Measurements from ENCODE around the gene RAB18. TPM values are rescaled to one million over a fixed set of nuclear protein-coding genes. Genes with fewer than 3 reads are reported as not detected.
"Not testable (repeated sequence)": the region's sequence is repeated elsewhere in the genome, so short reads cannot be mapped to it uniquely, and the experiment has no call there.

The RAB18 gene
- total RNA-seq, 3 donors from 2014 or later = 88.9 to 131 (median 98.9) TPM

DNA sequence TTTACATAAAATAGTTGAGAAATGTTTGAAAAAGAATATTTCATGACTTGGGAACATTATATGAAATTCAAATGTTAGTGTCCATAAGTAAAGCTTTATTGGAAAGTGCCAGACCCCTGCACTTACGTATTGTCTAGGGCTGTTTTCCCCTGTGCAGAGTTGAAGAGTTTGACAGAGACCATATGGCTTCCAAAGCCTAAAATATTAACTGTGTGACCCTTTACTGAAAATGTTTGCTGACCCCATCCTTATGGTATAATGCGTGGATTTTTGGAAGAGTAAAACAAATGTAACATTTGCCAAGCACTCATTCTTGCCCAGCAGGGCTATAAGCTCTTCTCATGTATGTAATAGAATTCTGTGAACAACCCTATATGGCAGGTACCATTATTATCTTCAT, 40.1 kb upstream of the RAB18 start:
- intact Hi-C loops (cut with DNase I, micrococcal nuclease) = no loop called here
- TF ChIP-seq, protein P1, sequence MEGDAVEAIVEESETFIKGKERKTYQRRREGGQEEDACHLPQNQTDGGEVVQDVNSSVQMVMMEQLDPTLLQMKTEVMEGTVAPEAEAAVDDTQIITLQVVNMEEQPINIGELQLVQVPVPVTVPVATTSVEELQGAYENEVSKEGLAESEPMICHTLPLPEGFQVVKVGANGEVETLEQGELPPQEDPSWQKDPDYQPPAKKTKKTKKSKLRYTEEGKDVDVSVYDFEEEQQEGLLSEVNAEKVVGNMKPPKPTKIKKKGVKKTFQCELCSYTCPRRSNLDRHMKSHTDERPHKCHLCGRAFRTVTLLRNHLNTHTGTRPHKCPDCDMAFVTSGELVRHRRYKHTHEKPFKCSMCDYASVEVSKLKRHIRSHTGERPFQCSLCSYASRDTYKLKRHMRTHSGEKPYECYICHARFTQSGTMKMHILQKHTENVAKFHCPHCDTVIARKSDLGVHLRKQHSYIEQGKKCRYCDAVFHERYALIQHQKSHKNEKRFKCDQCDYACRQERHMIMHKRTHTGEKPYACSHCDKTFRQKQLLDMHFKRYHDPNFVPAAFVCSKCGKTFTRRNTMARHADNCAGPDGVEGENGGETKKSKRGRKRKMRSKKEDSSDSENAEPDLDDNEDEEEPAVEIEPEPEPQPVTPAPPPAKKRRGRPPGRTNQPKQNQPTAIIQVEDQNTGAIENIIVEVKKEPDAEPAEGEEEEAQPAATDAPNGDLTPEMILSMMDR (IDR thresholded peaks at IDR 0.05) = no peak
- ATAC-seq = no peak
- Histone ChIP-seq H3K4me3 (no peak overlapping the region), H3K9me3 (no peaks in the 10 kb centered on the region), H3K4me1 (ENCODE audit: low read depth) (no peaks in the 10 kb centered on the region), H3K36me3 (ENCODE audit: low read depth) (no peaks in the 10 kb centered on the region)
- no peak for DNase-seq

DNA sequence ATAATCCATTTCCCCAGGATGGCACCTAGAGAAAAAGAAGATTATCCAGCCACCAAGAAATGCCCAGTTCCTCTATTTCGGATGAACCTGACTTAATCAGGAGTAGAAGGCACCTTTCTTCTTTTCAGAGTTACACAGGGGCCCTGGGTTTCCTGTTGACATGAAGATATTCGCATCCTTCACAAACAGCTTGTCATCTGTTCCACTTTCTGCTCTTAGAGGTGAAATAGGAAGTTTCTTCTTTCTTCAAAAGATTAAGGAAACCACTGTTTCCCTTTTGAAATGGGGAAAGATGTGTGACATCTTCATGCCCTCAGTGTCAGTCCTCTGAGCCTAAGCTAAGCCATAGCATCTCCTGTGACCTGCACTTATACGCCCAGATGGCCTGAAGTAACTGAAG, 39.1 kb upstream of the RAB18 start:
- DNase-seq (no peak), ATAC-seq (peak; percentile 62)
- intact Hi-C loops (cut with DNase I, micrococcal nuclease) = no loop called here
- H3K4me3 ChIP-seq = no peak overlapping the region
- no peaks in the 10 kb centered on the region for H3K36me3 ChIP-seq (ENCODE audit: low read depth)
- TF ChIP-seq, protein P1 (IDR thresholded peaks at IDR 0.05) = no peak
- H3K4me1 ChIP-seq (ENCODE audit: low read depth) = no peaks in the 10 kb centered on the region
- no peaks in the 10 kb centered on the region for H3K9me3 ChIP-seq

DNA sequence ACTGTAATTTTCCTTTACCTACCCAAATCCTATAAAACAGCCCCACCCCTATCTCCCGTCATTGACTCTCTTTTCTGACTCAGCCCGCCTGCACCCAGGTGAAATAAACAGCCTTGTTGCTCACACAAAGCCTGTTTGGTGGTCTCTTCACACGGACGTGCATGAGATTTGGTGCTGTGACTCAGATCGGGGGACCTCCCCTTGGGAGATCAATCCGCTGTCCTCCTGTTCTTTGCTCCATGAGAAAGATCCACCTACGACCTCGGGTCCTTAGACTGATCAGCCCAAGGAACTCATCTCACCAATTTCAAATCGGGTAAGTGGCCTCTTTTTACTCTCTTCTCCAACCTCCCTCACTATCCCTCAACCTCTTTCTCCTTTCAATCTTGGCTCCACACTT, 38.5 kb upstream of the RAB18 start:
- DNase-seq; intact Hi-C loops (cut with DNase I, micrococcal nuclease); H3K36me3 ChIP-seq (ENCODE audit: low read depth); H3K4me3 ChIP-seq; H3K9me3 ChIP-seq; ATAC-seq; H3K4me1 ChIP-seq (ENCODE audit: low read depth): not testable (repeated sequence)

DNA sequence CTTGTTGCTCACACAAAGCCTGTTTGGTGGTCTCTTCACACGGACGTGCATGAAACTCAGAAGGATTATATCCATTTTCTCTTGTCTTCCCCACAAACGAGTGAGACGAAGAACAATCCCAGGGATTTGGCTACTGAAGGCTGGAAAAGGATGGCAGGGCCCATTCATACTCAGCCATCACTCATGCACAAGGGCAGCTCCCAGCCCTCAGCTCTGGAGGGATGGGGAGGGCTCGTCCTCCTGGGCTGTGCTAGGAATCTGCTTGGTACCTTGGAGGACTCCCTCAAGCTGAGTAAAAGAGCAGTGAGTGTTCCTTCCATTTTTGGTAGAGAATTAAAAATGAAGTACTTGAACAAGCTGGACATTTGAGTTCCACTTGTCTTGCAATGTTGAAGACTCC, 33.2 kb upstream of the RAB18 start:
- Histone ChIP-seq H3K4me3 (no peak overlapping the region), H3K36me3 (ENCODE audit: low read depth) (no peaks in the 10 kb centered on the region), H3K4me1 (ENCODE audit: low read depth) (no peaks in the 10 kb centered on the region), H3K9me3 (no peaks in the 10 kb centered on the region)
- TF ChIP-seq, protein P1 (IDR thresholded peaks at IDR 0.05) = no peak
- no peak for DNase-seq
- intact Hi-C loops (cut with DNase I, micrococcal nuclease) = no loop called here
- no peak for ATAC-seq

DNA sequence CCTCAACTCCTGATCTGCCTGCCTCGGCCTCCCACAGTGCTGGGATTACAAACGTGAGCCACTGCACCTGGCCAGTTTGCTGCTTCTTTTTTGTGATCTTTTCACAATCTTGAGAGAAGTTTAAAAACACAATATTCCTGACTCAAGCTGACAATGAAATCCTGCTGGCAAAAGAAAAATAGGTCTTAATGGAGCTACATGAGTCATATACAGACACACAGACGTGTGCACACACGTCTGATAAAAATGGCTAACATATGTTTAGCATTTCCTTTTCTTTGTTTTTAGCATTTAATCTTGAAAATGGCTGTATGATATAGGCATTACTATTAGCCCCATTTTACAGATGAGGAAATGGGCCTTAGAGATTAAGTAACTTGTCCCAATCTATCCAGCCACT, 29.4 kb upstream of the RAB18 start:
- no peak for ATAC-seq

DNA sequence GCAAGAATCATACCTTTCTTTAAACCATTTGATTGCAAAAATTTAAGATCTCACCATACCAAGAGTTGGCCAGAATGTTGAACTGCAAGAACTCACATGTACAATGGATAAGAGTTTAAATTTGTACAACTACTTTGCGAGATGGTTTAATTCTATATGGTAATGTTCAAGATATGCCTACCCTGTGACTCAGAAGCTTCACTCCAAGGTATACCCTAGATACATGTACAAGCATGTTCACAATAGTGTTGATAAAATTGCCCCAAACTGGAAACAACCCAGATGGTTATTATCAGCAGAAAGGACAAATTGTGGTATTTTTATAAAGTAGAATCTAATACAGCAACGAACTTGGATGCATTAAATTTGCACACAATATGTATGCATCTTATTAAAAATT, 25.1 kb upstream of the RAB18 start:
- no peaks in the 10 kb centered on the region for H3K4me1 ChIP-seq (ENCODE audit: low read depth)
- H3K9me3 ChIP-seq = no peaks in the 10 kb centered on the region
- H3K4me3 ChIP-seq = no peak overlapping the region
- TF ChIP-seq, protein P1 (IDR thresholded peaks at IDR 0.05) = no peak
- intact Hi-C loops (cut with DNase I, micrococcal nuclease) = no loop called here
- ATAC-seq (no peak), DNase-seq (no peak)
- no peaks in the 10 kb centered on the region for H3K36me3 ChIP-seq (ENCODE audit: low read depth)

More for the DNA sequence above, 29.4 kb upstream of the RAB18 start:
- TF ChIP-seq, protein P1 (IDR thresholded peaks at IDR 0.05) = no peak
- intact Hi-C loops (cut with DNase I, micrococcal nuclease) = no loop called here
- Histone ChIP-seq H3K4me1 (ENCODE audit: low read depth) (no peaks in the 10 kb centered on the region), H3K36me3 (ENCODE audit: low read depth) (no peaks in the 10 kb centered on the region), H3K9me3 (no peaks in the 10 kb centered on the region), H3K4me3 (no peak overlapping the region)
- DNase-seq = no peak

Data from mucosa of descending colon (tissue), 3 donors.